HL-60 (cell line): ENCODE measurements around the gene CBFA2T2.

Experiments used
- CTCF ChIP-seq: IDR thresholded peaks from one replicate; pipeline ENCODE4 v1.5.1; 2011; ENCODE audit warnings: low read length, control low read depth, inconsistent platforms; ENCODE audit not compliant: insufficient read depth
- GABPA ChIP-seq: IDR thresholded peaks from 2 replicates; pipeline ENCODE4 v1.6.1; 2012; ENCODE audit warnings: low read depth
- POLR2AphosphoS5 ChIP-seq: IDR thresholded peaks from 2 replicates; pipeline ENCODE4 v1.6.1; 2012; ENCODE audit warnings: low read depth
- REST ChIP-seq: IDR thresholded peaks from 2 replicates; pipeline ENCODE4 v1.6.1; 2012; ENCODE audit warnings: low read depth; ENCODE audit not compliant: insufficient replicate concordance

GRCh38 chr20:33666293-33667244 lies 176.7 kb downstream of the CBFA2T2 start, which contains the start of gene ACTL10:
- TF ChIP-seq CTCF (no peak), REST (no peak), POLR2AphosphoS5 (no peak; the same call in 1 of the 2 replicates), GABPA (no peak)
